Measurements from ENCODE around the gene ERCC6L2.

Gene ERCC6L2

GRCh38 chr9:95870352-95870751, 5.1 kb upstream of the ERCC6L2 start:
- H3K27ac ChIP-seq: no peak overlapping the region
- no peak for TF ChIP-seq CTCF (conservative IDR thresholded peaks at IDR 0.05)

- no peak for TF ChIP-seq CTCF (conservative IDR thresholded peaks at IDR 0.05)
- H3K27ac ChIP-seq: no peak overlapping the region
Measured at GRCh38 chr9:95870906-95871305, 4.6 kb upstream of the ERCC6L2 start.

DNA sequence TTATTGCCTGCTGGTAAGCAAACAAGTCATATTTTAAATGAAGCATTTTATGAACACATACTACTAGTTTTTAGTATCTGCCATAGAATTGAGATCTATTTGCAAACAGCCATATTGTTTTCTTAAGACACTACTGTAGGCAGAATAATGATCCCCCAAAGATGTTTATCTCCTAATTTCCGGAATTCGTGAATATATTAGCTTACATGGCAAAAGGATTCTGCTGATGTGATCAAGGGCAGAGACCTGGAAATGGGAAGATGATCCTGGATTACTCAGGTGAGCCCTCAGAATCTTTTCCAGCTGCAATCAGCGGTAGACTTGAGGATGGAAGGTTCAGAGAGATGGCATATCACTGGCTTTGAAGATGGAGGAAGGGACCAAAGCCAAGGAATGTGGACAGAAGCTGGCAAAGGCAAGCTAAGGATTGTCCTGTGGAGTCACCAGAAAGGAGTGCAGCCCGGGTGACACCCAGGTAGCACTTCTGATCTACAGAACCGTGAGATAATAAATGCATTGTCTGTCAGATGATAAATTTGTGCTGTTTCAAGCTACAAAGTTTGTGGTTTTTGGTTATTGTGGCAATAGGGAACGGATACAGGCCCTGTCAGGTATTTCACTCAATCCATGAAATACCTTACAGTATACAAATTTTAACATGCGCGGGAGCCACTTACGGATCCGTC, 1.0 kb upstream of the ERCC6L2 start:
- no peak for TF ChIP-seq CTCF (conservative IDR thresholded peaks at IDR 0.05)
- no peak overlapping the region for H3K27ac ChIP-seq

DNA sequence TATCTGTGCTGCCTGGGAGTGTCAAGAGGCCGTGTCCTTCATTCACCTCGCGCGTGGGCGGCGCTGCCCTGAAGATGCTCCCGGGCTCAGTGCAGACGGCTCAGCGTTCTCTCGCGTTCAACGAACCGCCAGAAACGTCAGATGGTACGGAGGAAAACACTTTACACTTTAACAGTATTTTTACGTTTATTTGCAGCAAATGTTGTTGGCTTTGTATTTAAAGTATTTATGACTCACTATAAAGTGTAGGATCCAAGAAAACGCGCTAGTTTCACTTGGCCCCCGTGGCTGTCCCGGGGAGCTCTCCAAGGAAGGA, 544 bp upstream of the ERCC6L2 start:
- no peak for TF ChIP-seq CTCF (conservative IDR thresholded peaks at IDR 0.05)
- H3K27ac ChIP-seq: no peak overlapping the region

DNA sequence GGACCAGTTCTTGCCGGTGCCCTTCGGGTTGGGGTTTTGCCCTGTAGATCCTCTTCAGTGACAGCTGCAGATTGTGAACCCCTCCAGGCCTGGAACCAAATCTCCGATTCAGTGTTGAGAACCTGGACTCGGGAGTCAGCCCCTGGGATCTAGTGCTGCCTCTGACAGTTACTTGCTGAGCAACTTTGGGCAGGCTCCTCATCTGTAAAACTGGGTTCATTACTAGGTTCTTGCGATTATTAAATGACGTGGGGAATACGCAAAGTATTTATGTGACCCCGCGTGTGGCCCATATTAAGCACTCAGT, 600 bp downstream of the ERCC6L2 start:
- H3K27ac ChIP-seq: no peak overlapping the region
- no peak for TF ChIP-seq CTCF (conservative IDR thresholded peaks at IDR 0.05)

GRCh38 chr9:95876595-95876994, 1.1 kb downstream of the ERCC6L2 start:
- no peak overlapping the region for H3K27ac ChIP-seq
- no peak for TF ChIP-seq CTCF (conservative IDR thresholded peaks at IDR 0.05)

DNA sequence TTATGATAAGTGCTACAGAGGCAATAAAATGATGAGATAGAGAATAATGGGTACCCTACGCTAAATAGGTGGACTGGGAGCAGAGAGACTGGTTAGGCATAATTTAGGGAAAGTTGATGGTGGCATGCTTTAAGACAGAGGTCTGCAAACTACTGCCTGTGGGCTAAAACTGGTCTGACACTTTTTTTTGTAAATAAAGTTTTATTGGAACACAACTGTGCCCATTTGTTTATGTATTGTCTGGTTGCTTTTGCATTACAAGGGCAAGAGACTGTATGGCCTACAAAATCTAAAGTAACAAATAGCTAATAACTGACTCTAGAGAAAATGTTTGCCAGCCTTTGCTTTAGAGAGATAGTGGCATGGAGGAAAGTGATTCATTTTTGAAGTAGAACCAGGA, 2.5 kb downstream of the ERCC6L2 start:
- no peak overlapping the region for H3K27ac ChIP-seq
- no peak for TF ChIP-seq CTCF (conservative IDR thresholded peaks at IDR 0.05)

DNA sequence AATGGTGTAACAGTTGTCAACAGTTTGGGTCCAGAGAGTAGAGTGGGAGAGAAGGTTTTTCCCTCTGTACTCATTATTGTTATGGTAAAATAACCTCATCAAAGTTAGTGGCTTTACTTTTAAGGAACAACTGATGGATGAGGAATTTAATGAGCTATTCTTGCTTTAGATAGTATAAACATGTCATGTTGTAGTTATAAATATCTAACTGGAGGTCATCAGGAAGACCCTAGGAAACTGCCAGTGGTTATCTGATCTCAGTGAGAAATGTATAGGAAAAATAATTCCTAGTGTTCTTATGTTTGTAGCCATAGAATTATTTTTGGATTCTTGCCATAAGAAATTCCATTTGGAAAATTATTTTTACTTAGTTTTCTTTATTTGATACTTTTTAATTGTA, 4.1 kb downstream of the ERCC6L2 start:
- H3K27ac ChIP-seq: no peak overlapping the region
- no peak for TF ChIP-seq CTCF (conservative IDR thresholded peaks at IDR 0.05)
